Measurements from ENCODE around the gene AKAP8L.
A peak's percentile ranks its signal among the peaks of the same experiment; 100 is the strongest.

The AKAP8L gene

GRCh38 chr19:15432629-15433518 is 14.1 kb upstream of the AKAP8L start:
- peak; percentile 73 for DNase-seq

GRCh38 chr19:15432018-15432494 is 13.3 kb upstream of the AKAP8L start:
- DNase-seq: no peak

GRCh38 chr19:15431396-15432017 is 12.7 kb upstream of the AKAP8L start:
- DNase-seq: no peak

GRCh38 chr19:15430526-15431120 is 11.8 kb upstream of the AKAP8L start:
- DNase-seq: no peak

GRCh38 chr19:15429825-15430467 is 11.2 kb upstream of the AKAP8L start:
- no peak for DNase-seq

- no peak for DNase-seq
Observed at GRCh38 chr19:15428956-15429824, 10.4 kb upstream of the AKAP8L start.

- DNase-seq: no peak
Observed at GRCh38 chr19:15427991-15428471, 9.2 kb upstream of the AKAP8L start.

GRCh38 chr19:15427350-15427700 is 8.5 kb upstream of the AKAP8L start:
- no peak for DNase-seq

GRCh38 chr19:15426485-15427349 is 7.9 kb upstream of the AKAP8L start:
- no peak for DNase-seq

GRCh38 chr19:15425321-15425950 is 6.6 kb upstream of the AKAP8L start:
- DNase-seq: no peak

GRCh38 chr19:15424692-15425272 is 6.0 kb upstream of the AKAP8L start:
- no peak for DNase-seq

GRCh38 chr19:15424121-15424520 is 5.3 kb upstream of the AKAP8L start:
- no peak for DNase-seq

- no peak for DNase-seq
Observed at GRCh38 chr19:15423130-15423529, 4.3 kb upstream of the AKAP8L start.

GRCh38 chr19:15422296-15423075 is 3.7 kb upstream of the AKAP8L start:
- no peak for DNase-seq

GRCh38 chr19:15421721-15422260 is 3.0 kb upstream of the AKAP8L start:
- no peak for DNase-seq

GRCh38 chr19:15421136-15421695 is 2.4 kb upstream of the AKAP8L start:
- DNase-seq: no peak

- no peak for DNase-seq
Observed at GRCh38 chr19:15419413-15420025, 731 bp upstream of the AKAP8L start.

GRCh38 chr19:15418231-15418578 is 583 bp downstream of the AKAP8L start:
- DNase-seq: no peak
